HepG2 (cell line): Measurements from ENCODE around the gene FGF16. TPM values are rescaled to one million over a fixed set of nuclear protein-coding genes. Genes with fewer than 3 reads are reported as not detected.

ENCODE experiments used
- ATAC-seq: fragments of 200-7000 bp; cut with Tn5 transposase; 3 replicates; pipeline ENCODE4 v1.9.1; 2020; ENCODE audit warnings: mild to moderate bottlenecking, moderate library complexity
- BruUV-seq: library from RNA; stranded (reverse); fragments of 400-500 nt; replicated peaks from 2 replicates; lab custom pipeline; 2021; lab: Mats Ljungman, UMichigan
- CTCF ChIA-PET: fragments of 300-600 bp; formaldehyde crosslinking; extraction: SDS; loops from one replicate; lab custom pipeline; 2021; ENCODE audit warnings: low total read pairs, inconsistent platforms, low intra/inter-chr PET ratio; lab: Yijun Ruan, JAX
- POLR2A ChIA-PET: fragments of 350-600 bp; sonication (Branson Sonifier 250); formaldehyde crosslinking; loops from one replicate; lab custom pipeline; 2020; ENCODE audit warnings: antibody characterized with exemption, inconsistent platforms; lab: Yijun Ruan, JAX
- DNase-seq: peaks from one replicate; pipeline ENCODE4 v3.0.0-alpha.2; 2015; ENCODE audit warnings: low spot score
- FAIRE-seq: peaks from 3 replicates; lab custom pipeline; 2011; peaks lifted over from hg19 to GRCh38; lab: Jason Lieb, UNC
- H2AFZ ChIP-seq: one replicate; pipeline ENCODE4 v1.6.1; 2011; ENCODE audit warnings: low read length, inconsistent platforms
- H3K27ac ChIP-seq: fragments of 300-600 bp; 3 replicates; pipeline ENCODE4 v1.8.0; 2011; ENCODE audit warnings: mixed run types, mild to moderate bottlenecking, mixed read lengths, low read length, inconsistent platforms; ENCODE audit not compliant: insufficient read depth; ENCODE audit errors: extremely low read length
- H3K27me3 ChIP-seq, 2 experiments: fragments of 200-600 bp in 1 of 2; 2 replicates in 1 of 2; 3 replicates in 1 of 2; pipeline versions ENCODE4 v1.6.0 to v1.8.0; 2011; ENCODE audit warnings: low read length in 2 of 2, mild to moderate bottlenecking in 2 of 2, moderate library complexity in 2 of 2, inconsistent platforms in 1 of 2; ENCODE audit not compliant: insufficient read depth in 2 of 2, control insufficient read depth in 1 of 2
- H3K36me3 ChIP-seq, 2 experiments: fragments of 200-600 bp in 1 of 2; replicated peaks in 1 of 2; 2 replicates in 1 of 2; 3 replicates in 1 of 2; pipeline versions ENCODE4 v1.5.1 to v1.8.0; 2011; ENCODE audit warnings: low read length in 2 of 2, inconsistent platforms in 1 of 2; ENCODE audit not compliant: insufficient read depth in 2 of 2, control insufficient read depth in 1 of 2
- H3K4me1 ChIP-seq: 2 replicates; pipeline ENCODE4 v1.5.1; 2012; ENCODE audit warnings: low read length, inconsistent platforms; ENCODE audit not compliant: insufficient read depth
- H3K4me2 ChIP-seq: 2 replicates; pipeline ENCODE4 v1.6.0; 2011; ENCODE audit warnings: low read depth, low read length, inconsistent platforms
- H3K4me3 ChIP-seq, 3 experiments: fragments of 200-600 bp in 1 of 3; sonication (generic), shearing (Covaris generic) in 1 of 3; replicated peaks in 1 of 3; 2 replicates each; pipeline ENCODE4 v1.5.1; 2011 to 2016; ENCODE audit warnings: low read length in 3 of 3, inconsistent platforms in 2 of 3, low read depth in 2 of 3, mild to moderate bottlenecking in 2 of 3, control low read depth in 1 of 3, mixed read lengths in 1 of 3; ENCODE audit not compliant: insufficient read depth in 1 of 3
- H3K79me2 ChIP-seq: one replicate; pipeline ENCODE4 v1.6.1; 2011; ENCODE audit warnings: low read length, inconsistent platforms; ENCODE audit not compliant: insufficient read depth
- H3K9ac ChIP-seq: 2 replicates; pipeline ENCODE4 v1.6.0; 2011; ENCODE audit warnings: mild to moderate bottlenecking, low read depth, low read length, inconsistent platforms; ENCODE audit not compliant: insufficient read depth
- H3K9me3 ChIP-seq: 2 replicates; pipeline ENCODE4 v1.5.1; 2012; ENCODE audit warnings: mild to moderate bottlenecking, low read length
- H4K20me1 ChIP-seq: 2 replicates; pipeline ENCODE4 v1.6.0; 2011; ENCODE audit warnings: inconsistent platforms, mild to moderate bottlenecking, low read length, moderate library complexity; ENCODE audit not compliant: insufficient read depth
- HES4 ChIP-seq: sonication (generic); formaldehyde crosslinking; IDR thresholded peaks from 2 replicates; pipeline ENCODE4 v1.9.0; 2021; ENCODE audit warnings: mild to moderate bottlenecking, missing genetic modification reagents, borderline replicate concordance
- MED13 ChIP-seq: sonication (generic); formaldehyde crosslinking; IDR thresholded peaks from 2 replicates; pipeline ENCODE4 v1.5.0; 2020; ENCODE audit warnings: missing genetic modification reagents
- MIXL1 ChIP-seq: IDR thresholded peaks from 2 replicates; pipeline ENCODE4 v1.6.1; 2016
- RAD51 ChIP-seq: fragments of 450-650 bp; IDR thresholded peaks from 2 replicates; pipeline ENCODE4 v1.6.1; 2016; ENCODE audit warnings: borderline replicate concordance
- SAFB2 ChIP-seq: sonication (generic); formaldehyde crosslinking; IDR thresholded peaks from 2 replicates; pipeline ENCODE4 v1.5.1; 2020; ENCODE audit warnings: missing genetic modification reagents, low read depth, mild to moderate bottlenecking, borderline replicate concordance
- ZBTB7A ChIP-seq: sonication (generic); formaldehyde crosslinking; IDR thresholded peaks from 2 replicates; pipeline ENCODE4 v1.8.0; 2022; ENCODE audit warnings: mild to moderate bottlenecking, missing genetic modification reagents
- WGBS: methylation state at CpG from one replicate; pipeline ENCODE4 v1.1.6; 2017; ENCODE audit warnings: low lambda C conversion rate; 5-methylcytosine and 5-hydroxymethylcytosine counted together
- in situ Hi-C: cut with HindIII; loops from 2 replicates; pipeline ENCODE4 v1.10.0; 2017; ENCODE audit warnings: low pct_unique_long_range_greater_than_20kb; ENCODE audit not compliant: extremely low pct_ligation_motif_present
- intact Hi-C: fragments of 100-400 bp; cut with micrococcal nuclease; formaldehyde crosslinking; loops from one replicate; pipeline ENCODE4 v1.10.0; 2022; ENCODE audit not compliant: unreplicated experiment
- polyA plus RNA-seq, 8 experiments: library from polyadenylated mRNA; depleted of rRNA in 3 of 8; stranded (reverse) in 7 of 8; unstranded in 1 of 8; fragments of >200 nt; fragmentation: Illumina TruSeq in 4 of 8; extraction: Trizol in 4 of 8; gene quantifications; 2 replicates each; pipeline versions ENCODE4 v1.2.1 to v1.2.3, GENCODE V29; 2011 to 2016; ENCODE audit warnings: low read depth in 4 of 8, missing spikeins in 1 of 8, mixed read lengths in 1 of 8; ENCODE audit not compliant: insufficient read depth in 1 of 8
- total RNA-seq, 5 experiments: library from RNA; depleted of rRNA; stranded (reverse); fragments of >200 nt; fragmentation: Illumina TruSeq; extraction: Trizol; gene quantifications; 2 replicates each; pipeline ENCODE4 v1.2.3, GENCODE V29; 2016; ENCODE audit warnings: low read depth in 1 of 5
- TF ChIP-seq, protein P1 (sequence below): sonication (generic); formaldehyde crosslinking; IDR thresholded peaks from 2 replicates; pipeline ENCODE4 v1.5.0; 2020; ENCODE audit warnings: mild to moderate bottlenecking, missing genetic modification reagents, moderate library complexity
- TF ChIP-seq, protein P2 (sequence below): sonication (generic); formaldehyde crosslinking; conservative IDR thresholded peaks from 2 replicates; pipeline ENCODE4 v1.5.0; 2020; ENCODE audit warnings: missing genetic modification reagents
- TF ChIP-seq, protein P3 (sequence below): sonication (generic); formaldehyde crosslinking; IDR thresholded peaks from 2 replicates; pipeline ENCODE4 v1.4.0; 2020; ENCODE audit warnings: mild to moderate bottlenecking, missing genetic modification reagents
- TF ChIP-seq, protein P4 (sequence below): sonication (generic); formaldehyde crosslinking; IDR thresholded peaks from 2 replicates; pipeline ENCODE4 v1.5.0; 2020; ENCODE audit warnings: mild to moderate bottlenecking, missing genetic modification reagents

The FGF16 gene
- total and polyA plus RNA-seq, 2 of the 13 experiments (the other 11 are each of a cell fraction or from before 2014, with no cell fraction given): not detected

DNA sequence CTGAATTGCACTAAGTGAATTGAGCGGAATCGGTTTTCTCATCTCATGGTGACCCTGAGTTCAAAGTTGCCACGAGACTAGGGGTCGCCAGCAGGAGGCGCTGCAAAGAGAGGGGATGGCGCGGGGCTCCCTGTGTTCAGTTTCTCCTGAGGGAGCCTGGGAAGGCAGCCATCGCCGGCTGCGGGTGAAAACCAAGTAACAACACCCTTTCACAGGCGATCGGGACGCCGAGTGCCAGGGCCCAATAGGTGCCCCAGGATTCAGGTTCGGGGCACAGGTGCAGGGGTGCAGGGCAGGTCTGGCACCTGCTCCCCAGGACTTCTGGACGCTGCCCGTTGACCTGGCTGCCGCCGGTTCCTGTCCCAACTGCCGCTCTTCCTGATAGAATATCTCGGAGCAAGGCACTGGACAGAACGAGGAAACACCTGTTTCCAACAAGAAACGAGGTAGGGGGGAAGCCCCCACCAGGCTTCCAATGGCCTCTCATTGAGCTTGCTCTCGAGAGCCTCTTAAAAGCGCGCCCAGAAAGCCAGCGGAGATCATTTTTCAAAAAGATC lies 1.1 kb upstream of the FGF16 start:
- H4K20me1 ChIP-seq: no peaks in the 10 kb centered on the region
- no peaks in the 10 kb centered on the region for H3K36me3 ChIP-seq
- peak; percentile 30; the same call in 2 of the 3 replicates for ATAC-seq
- no peak for FAIRE-seq
- TF ChIP-seq RAD51: no peak
- TF ChIP-seq, protein P1, sequence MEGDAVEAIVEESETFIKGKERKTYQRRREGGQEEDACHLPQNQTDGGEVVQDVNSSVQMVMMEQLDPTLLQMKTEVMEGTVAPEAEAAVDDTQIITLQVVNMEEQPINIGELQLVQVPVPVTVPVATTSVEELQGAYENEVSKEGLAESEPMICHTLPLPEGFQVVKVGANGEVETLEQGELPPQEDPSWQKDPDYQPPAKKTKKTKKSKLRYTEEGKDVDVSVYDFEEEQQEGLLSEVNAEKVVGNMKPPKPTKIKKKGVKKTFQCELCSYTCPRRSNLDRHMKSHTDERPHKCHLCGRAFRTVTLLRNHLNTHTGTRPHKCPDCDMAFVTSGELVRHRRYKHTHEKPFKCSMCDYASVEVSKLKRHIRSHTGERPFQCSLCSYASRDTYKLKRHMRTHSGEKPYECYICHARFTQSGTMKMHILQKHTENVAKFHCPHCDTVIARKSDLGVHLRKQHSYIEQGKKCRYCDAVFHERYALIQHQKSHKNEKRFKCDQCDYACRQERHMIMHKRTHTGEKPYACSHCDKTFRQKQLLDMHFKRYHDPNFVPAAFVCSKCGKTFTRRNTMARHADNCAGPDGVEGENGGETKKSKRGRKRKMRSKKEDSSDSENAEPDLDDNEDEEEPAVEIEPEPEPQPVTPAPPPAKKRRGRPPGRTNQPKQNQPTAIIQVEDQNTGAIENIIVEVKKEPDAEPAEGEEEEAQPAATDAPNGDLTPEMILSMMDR (CRISPR knock-in tag): peak; percentile 57
- WGBS: 32% methylated on average over 5 of the region's 27 CpGs
- ChIA-PET CTCF (no interaction called here), POLR2A (no interaction called here)
- no peaks in the 10 kb centered on the region for H3K9me3 ChIP-seq
- H3K4me3 ChIP-seq: peak overlapping the region in 2 of 3 experiments; percentile 7 to 28; a peak in 2 of 6 replicates
- intact Hi-C loops (no loop called here), in situ Hi-C loops (no loop called here)
- peak overlapping the region; percentile 65 for H3K4me2 ChIP-seq
- no peaks in the 10 kb centered on the region for H3K27me3 ChIP-seq
- no TSS peak for BruUV-seq
- no peaks in the 10 kb centered on the region for H3K79me2 ChIP-seq
- H3K4me1 ChIP-seq: no peaks in the 10 kb centered on the region
- H3K9ac ChIP-seq: no peak overlapping the region
- H3K27ac ChIP-seq: no peak overlapping the region
- DNase-seq: no peak
- H2AFZ ChIP-seq: no peak overlapping the region

DNA sequence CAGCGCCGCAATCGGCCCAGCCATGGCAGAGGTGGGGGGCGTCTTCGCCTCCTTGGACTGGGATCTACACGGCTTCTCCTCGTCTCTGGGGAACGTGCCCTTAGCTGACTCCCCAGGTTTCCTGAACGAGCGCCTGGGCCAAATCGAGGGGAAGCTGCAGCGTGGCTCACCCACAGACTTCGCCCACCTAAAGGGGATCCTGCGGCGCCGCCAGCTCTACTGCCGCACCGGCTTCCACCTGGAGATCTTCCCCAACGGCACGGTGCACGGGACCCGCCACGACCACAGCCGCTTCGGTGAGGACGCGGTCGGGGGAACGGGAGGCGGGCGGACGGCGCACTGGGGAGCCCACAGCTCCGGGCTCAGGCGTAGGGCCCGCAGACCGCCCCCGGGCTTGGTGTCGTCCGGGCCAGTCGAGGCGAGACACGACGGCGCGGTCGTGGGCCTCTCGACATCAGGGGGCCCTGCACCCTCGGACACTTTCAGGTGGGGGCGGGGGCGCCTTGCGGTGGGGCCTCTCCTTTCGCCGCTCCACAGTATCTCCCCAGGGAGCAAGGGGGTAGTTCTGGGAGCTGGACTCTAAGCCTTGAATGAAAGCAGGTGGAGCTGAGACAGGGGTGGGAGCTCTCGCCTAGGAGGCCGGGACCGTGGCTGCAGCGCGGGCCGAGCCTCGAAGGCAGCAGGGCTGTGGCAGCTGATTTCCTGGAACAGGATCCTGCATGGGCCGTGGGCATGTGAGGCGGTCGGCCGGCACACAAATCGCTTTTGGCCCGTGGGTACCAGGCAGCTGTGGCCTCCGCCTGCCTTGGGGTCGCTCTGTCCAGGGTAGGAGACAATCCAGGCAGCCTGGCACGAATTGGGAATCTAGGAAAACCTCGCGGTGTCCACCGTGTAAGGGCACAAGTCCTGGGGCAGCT lies 722 bp downstream of the FGF16 start:
- POLR2A ChIA-PET: no interaction called here
- Histone ChIP-seq H3K27ac (no peak overlapping the region), H3K9ac (no peak overlapping the region), H3K79me2 (no peaks in the 10 kb centered on the region), H2AFZ (no peak overlapping the region), H3K4me2 (no peak overlapping the region), H3K36me3 (no peaks in the 10 kb centered on the region), H3K4me1 (no peaks in the 10 kb centered on the region), H3K4me3 (no peak overlapping the region), H3K9me3 (no peaks in the 10 kb centered on the region), H4K20me1 (no peaks in the 10 kb centered on the region), H3K27me3 (no peaks in the 10 kb centered on the region)
- DNase-seq: no peak
- CTCF ChIA-PET: no interaction called here
- intact Hi-C loops: no loop called here
- in situ Hi-C loops: no loop called here
- 100% methylated on average over 11 of the region's 73 CpGs for WGBS
- no peak for ATAC-seq
- no TSS peak for BruUV-seq
- no peak for FAIRE-seq
- TF ChIP-seq HES4 (CRISPR knock-in tag) (no peak), ZBTB7A (CRISPR knock-in tag) (no peak), SAFB2 (CRISPR knock-in tag) (no peak), MED13 (CRISPR knock-in tag) (no peak), MIXL1 (no peak)
- TF ChIP-seq, protein P2, sequence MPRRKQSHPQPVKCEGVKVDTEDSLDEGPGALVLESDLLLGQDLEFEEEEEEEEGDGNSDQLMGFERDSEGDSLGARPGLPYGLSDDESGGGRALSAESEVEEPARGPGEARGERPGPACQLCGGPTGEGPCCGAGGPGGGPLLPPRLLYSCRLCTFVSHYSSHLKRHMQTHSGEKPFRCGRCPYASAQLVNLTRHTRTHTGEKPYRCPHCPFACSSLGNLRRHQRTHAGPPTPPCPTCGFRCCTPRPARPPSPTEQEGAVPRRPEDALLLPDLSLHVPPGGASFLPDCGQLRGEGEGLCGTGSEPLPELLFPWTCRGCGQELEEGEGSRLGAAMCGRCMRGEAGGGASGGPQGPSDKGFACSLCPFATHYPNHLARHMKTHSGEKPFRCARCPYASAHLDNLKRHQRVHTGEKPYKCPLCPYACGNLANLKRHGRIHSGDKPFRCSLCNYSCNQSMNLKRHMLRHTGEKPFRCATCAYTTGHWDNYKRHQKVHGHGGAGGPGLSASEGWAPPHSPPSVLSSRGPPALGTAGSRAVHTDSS: no peak
- TF ChIP-seq, protein P3, sequence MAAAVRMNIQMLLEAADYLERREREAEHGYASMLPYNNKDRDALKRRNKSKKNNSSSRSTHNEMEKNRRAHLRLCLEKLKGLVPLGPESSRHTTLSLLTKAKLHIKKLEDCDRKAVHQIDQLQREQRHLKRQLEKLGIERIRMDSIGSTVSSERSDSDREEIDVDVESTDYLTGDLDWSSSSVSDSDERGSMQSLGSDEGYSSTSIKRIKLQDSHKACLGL: no peak
- TF ChIP-seq, protein P4, sequence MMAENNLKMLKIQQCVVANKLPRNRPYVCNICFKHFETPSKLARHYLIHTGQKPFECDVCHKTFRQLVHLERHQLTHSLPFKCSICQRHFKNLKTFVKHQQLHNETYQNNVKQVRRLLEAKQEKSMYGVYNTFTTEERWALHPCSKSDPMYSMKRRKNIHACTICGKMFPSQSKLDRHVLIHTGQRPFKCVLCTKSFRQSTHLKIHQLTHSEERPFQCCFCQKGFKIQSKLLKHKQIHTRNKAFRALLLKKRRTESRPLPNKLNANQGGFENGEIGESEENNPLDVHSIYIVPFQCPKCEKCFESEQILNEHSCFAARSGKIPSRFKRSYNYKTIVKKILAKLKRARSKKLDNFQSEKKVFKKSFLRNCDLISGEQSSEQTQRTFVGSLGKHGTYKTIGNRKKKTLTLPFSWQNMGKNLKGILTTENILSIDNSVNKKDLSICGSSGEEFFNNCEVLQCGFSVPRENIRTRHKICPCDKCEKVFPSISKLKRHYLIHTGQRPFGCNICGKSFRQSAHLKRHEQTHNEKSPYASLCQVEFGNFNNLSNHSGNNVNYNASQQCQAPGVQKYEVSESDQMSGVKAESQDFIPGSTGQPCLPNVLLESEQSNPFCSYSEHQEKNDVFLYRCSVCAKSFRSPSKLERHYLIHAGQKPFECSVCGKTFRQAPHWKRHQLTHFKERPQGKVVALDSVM (CRISPR knock-in tag): no peak
